OCI-LY3 (cell line): ENCODE measurements around the gene CEMIP.

Source experiments
- H2AFZ ChIP-seq: fragments of 200-600, 300-600 bp; shearing (Covaris generic); 2 replicates; pipeline ENCODE4 v1.6.0; 2014; ENCODE audit warnings: antibody characterized with exemption, low read depth, low read length
- H3K27ac ChIP-seq: fragments of 200-600, 300-600 bp; sonication (generic); 2 replicates; pipeline ENCODE4 v1.5.1; 2014; ENCODE audit warnings: mild to moderate bottlenecking, low read length, moderate library complexity, mixed read lengths
- H3K27me3 ChIP-seq: fragments of 200-600, 300-600 bp; sonication (generic); 2 replicates; pipeline ENCODE4 v1.6.1; 2014; ENCODE audit warnings: low read depth, low read length, mixed read lengths
- H3K36me3 ChIP-seq: fragments of 200-600, 300-600 bp; sonication (generic); replicated peaks from 2 replicates; pipeline ENCODE3; 2014; ENCODE audit warnings: low read depth, low read length, mixed read lengths
- H3K4me1 ChIP-seq: fragments of 300-600, 200-600 bp; sonication (generic); 2 replicates; pipeline ENCODE4 v1.6.1; 2014; ENCODE audit warnings: low read length, mixed read lengths
- H3K4me2 ChIP-seq: fragments of 200-600, 300-600 bp; sonication (generic); 2 replicates; pipeline ENCODE4 v1.6.1; 2014; ENCODE audit warnings: low read length, mixed read lengths
- H3K4me3 ChIP-seq: fragments of 300-600, 200-600 bp; sonication (generic); 2 replicates; pipeline ENCODE4 v1.5.1; 2014; ENCODE audit warnings: antibody characterized with exemption, mild to moderate bottlenecking, low read length, moderate library complexity
- H3K79me2 ChIP-seq: fragments of 300-600, 200-600 bp; shearing (Covaris generic); 2 replicates; pipeline ENCODE4 v1.6.1; 2014; ENCODE audit warnings: mild to moderate bottlenecking, low read length, mixed read lengths
- H3K9ac ChIP-seq: fragments of 300-600, 200-600 bp; shearing (Covaris generic); 2 replicates; pipeline ENCODE4 v1.6.0; 2014; ENCODE audit warnings: mild to moderate bottlenecking, low read length, moderate library complexity
- H3K9me3 ChIP-seq: fragments of 200-600, 300-600 bp; shearing (Covaris generic); 2 replicates; pipeline ENCODE4 v1.6.1; 2014; ENCODE audit warnings: low read length, mixed read lengths; ENCODE audit not compliant: insufficient read depth
- H4K20me1 ChIP-seq: fragments of 200-600, 300-600 bp; sonication (generic); 2 replicates; pipeline ENCODE4 v1.6.1; 2016; ENCODE audit warnings: low read length, mixed read lengths; ENCODE audit not compliant: insufficient read depth
- CTCF ChIP-seq: fragments of 200-600, 300-600 bp; sonication (generic); IDR thresholded peaks from 2 replicates; pipeline ENCODE4 v1.5.1; 2014; ENCODE audit warnings: antibody characterized with exemption, low read length, low read depth
- EZH2phosphoT487 ChIP-seq: fragments of 200-600 bp; shearing (Covaris generic); IDR thresholded peaks from 2 replicates; pipeline ENCODE4 v1.6.1; 2018; ENCODE audit warnings: antibody characterized with exemption, mixed run types, low read depth

Gene CEMIP

GRCh38 chr15:80925597-80926059 is 146.5 kb downstream of the CEMIP start:
- H3K27me3 ChIP-seq, result no peaks in the 10 kb centered on the region
- no peak overlapping the region for H3K4me3 ChIP-seq
- H3K4me1 ChIP-seq, result no peaks in the 10 kb centered on the region
- TF ChIP-seq EZH2phosphoT487 (no peak), CTCF (no peak)
- no peaks in the 10 kb centered on the region for H3K79me2 ChIP-seq
- H3K9ac ChIP-seq, result no peak overlapping the region
- no peaks in the 10 kb centered on the region for H3K9me3 ChIP-seq
- no peaks in the 10 kb centered on the region for H4K20me1 ChIP-seq
- H3K36me3 ChIP-seq, result no peaks in the 10 kb centered on the region
- no peak overlapping the region for H2AFZ ChIP-seq
- no peak overlapping the region for H3K4me2 ChIP-seq
- no peak overlapping the region for H3K27ac ChIP-seq

- H3K27ac ChIP-seq, result no peak overlapping the region
- no peaks in the 10 kb centered on the region for H3K27me3 ChIP-seq
- no peaks in the 10 kb centered on the region for H4K20me1 ChIP-seq
- H3K4me3 ChIP-seq, result no peak overlapping the region
- no peak for TF ChIP-seq CTCF
- TF ChIP-seq EZH2phosphoT487, result no peak
- no peaks in the 10 kb centered on the region for H3K4me1 ChIP-seq
- no peak overlapping the region for H3K9ac ChIP-seq
- H3K79me2 ChIP-seq, result no peaks in the 10 kb centered on the region
- no peaks in the 10 kb centered on the region for H3K36me3 ChIP-seq
- H3K9me3 ChIP-seq, result no peaks in the 10 kb centered on the region
- H3K4me2 ChIP-seq, result no peak overlapping the region
- no peak overlapping the region for H2AFZ ChIP-seq
Measured at GRCh38 chr15:80926126-80926525, 147.0 kb downstream of the CEMIP start.

DNA sequence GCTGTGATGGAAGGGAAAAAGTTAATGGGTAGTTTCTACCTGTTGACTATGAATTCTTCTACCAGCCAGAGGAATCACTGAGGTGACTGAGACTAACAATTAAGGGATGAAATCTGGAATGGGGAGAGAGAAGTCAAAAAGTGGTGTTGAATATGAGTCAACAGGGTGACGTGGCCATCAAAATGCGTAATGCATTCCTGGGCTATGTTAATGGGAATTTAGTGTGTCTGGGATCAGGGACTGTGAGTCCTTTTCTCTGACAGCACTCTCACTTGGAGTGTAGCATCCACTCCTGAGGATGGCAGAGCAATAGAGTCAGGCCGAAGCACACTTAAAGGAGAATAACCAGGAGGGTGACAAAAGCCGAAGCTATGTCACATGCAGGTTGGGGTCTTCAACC is 150.1 kb downstream of the CEMIP start:
- H3K79me2 ChIP-seq, result no peaks in the 10 kb centered on the region
- no peak overlapping the region for H3K4me3 ChIP-seq
- TF ChIP-seq EZH2phosphoT487 (no peak), CTCF (no peak)
- no peak overlapping the region for H3K4me2 ChIP-seq
- H3K27me3 ChIP-seq, result no peaks in the 10 kb centered on the region
- no peaks in the 10 kb centered on the region for H3K4me1 ChIP-seq
- H2AFZ ChIP-seq, result no peak overlapping the region
- H4K20me1 ChIP-seq, result no peaks in the 10 kb centered on the region
- no peaks in the 10 kb centered on the region for H3K36me3 ChIP-seq
- H3K27ac ChIP-seq, result no peak overlapping the region
- H3K9ac ChIP-seq, result no peak overlapping the region
- no peaks in the 10 kb centered on the region for H3K9me3 ChIP-seq

DNA sequence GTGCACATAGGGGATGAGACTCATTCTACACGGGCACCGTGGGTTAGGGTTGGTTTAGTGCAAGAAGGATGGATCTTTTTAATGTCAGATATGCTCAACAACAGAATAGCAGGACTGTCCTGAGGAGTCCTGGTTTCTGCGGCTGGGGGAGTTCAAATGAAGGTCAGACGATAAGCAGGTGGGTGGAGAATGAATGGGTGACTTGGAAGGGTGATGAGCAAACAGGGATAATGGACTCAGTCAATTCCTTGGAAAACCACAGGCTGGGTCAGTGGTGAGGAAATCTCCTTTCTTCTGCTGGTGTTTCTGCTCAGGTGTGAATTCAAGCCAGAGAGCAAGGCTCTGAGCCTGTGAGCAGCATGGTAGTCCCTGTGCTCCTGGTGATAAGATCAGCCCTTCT is 150.5 kb downstream of the CEMIP start:
- no peaks in the 10 kb centered on the region for H3K9me3 ChIP-seq
- no peaks in the 10 kb centered on the region for H3K36me3 ChIP-seq
- H3K4me3 ChIP-seq, result no peak overlapping the region
- H3K9ac ChIP-seq, result no peak overlapping the region
- no peaks in the 10 kb centered on the region for H4K20me1 ChIP-seq
- no peak overlapping the region for H2AFZ ChIP-seq
- no peaks in the 10 kb centered on the region for H3K79me2 ChIP-seq
- H3K27ac ChIP-seq, result no peak overlapping the region
- H3K27me3 ChIP-seq, result no peaks in the 10 kb centered on the region
- TF ChIP-seq EZH2phosphoT487 (no peak), CTCF (no peak)
- H3K4me2 ChIP-seq, result no peak overlapping the region
- H3K4me1 ChIP-seq, result no peaks in the 10 kb centered on the region
